NCI-H187 treated with DMSO at 0.1 percent for 48 hours (cell line): ENCODE measurements around the gene ACKR3.

Source experiments
- DNase-seq: peaks from one replicate; lab custom pipeline; 2025; lab: John Stamatoyannopoulos, UW

ACKR3 gene

DNA sequence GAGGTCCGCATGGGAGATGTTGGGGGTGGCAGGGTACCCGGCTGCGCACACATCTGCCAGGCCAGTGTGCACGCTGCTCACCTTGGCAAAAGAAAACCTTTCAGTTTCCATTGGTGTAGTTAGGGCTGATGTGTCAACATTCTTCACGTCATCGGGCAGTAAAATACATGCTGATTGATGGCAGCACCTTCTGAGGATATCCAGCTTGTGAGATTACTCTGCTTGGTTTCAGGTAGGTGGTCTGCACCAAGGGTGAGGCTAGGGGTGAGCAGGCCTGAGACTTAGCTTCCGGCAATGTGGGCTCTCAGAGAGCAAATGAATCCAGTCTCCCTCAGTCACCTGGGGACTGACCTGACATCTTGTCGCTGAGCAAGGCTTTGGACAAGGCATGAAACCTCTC lies 19.3 kb upstream of the ACKR3 start:
- DNase-seq: no peak

DNA sequence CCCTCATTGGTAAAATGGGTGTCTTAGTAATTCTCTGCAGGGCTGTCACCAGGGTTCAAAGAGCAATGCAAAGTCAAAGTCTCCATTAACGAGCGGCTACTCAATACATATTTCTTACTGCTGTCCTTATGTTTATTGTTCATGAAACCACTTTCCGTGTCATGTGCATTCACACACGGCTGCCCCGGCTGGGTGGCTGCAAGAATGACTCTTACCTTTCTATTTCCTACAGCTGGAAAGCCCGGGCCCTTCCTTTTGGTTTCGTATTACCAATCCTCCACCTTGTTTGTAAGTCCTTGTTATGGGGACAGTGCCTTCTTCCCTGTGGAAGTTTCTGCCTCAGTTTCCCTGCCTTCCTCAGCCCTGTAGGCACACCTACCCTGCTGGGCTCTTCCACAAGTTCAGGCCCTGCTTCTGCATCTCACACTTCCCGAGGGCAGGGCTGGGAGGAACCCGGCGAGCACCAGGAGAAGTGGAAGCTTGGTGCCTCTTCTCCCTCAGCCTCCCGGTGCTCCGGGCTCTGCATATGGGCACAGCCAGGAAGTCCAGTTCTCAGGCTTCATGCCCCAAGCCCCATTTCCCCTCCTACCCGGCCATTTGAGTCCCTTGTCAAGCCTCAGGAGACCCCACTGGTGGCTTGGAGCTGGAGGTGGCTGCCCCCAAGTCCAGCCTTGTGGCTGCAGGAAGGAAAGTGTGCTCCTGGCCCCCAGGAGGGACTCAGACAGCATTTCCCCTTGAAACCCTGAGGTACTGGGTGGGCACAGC lies 18.7 kb upstream of the ACKR3 start:
- no peak for DNase-seq

DNA sequence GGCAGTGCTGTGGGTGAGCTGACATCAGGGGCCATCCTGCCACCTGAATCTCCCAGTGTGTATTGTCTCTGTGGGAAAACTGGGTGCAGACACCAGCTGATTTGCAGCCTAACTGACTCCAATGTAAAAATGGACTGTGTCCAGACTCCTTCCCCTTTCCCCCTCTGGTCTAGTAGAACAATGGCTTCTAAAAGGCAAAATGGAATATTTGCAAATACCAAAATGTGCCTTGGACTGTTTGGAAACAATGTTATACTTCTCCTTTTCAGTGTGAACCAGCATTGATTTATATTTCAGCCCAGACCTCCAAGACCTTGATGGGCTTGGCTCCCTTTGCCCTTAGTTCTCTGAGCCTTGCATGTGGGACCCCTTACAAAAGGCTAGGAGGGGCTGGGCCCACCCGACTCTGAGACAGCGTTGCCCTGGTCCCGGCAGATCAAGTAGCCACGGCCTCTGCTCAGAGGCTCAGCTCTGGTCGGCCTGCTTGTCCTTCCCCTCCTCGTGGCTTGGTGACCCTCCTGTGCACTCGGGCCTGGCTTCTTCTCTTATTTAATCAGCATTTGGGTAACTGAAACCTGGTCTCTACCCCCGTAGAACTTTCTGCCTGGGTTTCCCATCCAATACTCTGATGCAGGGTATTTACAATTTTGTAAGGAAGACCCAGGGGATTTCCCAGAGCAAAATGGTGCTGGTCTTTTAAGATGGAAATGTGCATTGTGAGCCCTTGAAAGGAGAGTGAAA lies 18.0 kb upstream of the ACKR3 start:
- no peak for DNase-seq

DNA sequence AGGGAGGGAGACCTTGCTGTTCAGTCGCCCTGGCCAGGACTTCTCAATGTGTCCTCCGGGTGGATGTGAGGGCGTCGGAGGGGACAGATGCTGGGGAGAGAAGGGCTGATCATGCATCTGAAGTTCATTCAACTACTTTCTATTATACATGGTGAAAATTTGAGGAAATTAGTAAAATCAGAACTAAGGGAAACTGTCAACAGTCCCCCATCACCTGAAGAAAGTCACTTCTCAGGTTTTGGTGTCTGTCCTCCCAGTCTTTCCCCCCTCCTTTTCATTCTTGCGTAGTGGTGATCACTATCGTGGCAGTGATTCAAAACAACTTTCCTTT lies 17.4 kb upstream of the ACKR3 start:
- no peak for DNase-seq

DNA sequence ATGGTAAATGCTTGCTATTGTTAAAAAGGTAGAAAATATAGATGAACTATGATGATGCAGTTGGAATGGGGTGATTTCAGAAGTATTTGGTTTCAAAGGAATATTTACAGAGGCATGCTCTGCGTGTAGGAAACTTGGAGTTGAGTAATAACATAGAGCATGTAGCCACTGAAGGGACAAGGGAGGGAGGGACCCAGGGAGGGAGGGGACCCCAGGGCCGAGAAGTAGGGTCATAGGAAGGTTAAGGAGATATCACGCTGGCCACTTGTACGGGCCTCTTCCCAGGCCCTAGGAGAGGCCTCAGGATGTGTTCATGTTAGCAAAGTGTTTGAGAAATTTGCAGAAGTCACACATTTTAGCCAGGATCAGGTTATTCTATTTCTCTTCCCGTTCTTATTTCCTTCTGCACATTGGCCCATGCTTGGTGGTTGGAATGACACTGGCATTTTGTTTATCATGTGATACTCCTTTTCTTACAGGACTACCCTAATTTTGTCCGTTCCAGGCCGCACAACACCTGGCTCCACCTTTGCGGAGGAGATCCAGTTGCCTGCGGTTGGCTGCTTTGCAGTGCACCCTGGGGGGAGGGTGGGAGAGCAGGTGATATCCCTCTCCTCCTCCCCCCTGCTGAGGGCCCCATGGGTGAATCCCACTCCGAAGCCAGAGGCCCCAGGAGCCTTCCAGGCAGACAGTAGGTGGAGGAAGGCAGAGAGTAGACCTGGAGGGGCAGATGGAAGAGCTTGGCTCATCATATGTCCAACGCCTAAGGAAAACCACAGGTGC lies 16.9 kb upstream of the ACKR3 start:
- DNase-seq: no peak

DNA sequence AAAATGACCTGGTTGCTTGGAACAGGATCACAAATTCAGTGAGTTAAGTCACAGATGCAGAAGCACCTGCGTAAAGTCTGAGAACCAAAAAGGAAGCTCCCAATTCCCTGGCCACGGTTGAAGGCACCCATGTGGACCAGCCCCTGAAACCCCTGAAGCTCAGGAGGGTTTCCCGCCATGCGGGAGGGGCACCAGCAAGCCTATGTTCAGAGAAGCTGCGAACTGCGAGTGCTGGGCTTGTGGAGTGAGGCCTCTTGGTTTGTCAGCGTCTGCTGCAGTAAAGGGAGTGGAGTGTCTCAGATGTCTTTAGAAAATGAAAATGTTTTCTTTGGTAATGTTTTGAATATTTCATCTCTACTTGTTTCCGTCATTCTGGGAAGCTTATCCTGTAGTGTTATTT lies 16.1 kb upstream of the ACKR3 start:
- DNase-seq: no peak

DNA sequence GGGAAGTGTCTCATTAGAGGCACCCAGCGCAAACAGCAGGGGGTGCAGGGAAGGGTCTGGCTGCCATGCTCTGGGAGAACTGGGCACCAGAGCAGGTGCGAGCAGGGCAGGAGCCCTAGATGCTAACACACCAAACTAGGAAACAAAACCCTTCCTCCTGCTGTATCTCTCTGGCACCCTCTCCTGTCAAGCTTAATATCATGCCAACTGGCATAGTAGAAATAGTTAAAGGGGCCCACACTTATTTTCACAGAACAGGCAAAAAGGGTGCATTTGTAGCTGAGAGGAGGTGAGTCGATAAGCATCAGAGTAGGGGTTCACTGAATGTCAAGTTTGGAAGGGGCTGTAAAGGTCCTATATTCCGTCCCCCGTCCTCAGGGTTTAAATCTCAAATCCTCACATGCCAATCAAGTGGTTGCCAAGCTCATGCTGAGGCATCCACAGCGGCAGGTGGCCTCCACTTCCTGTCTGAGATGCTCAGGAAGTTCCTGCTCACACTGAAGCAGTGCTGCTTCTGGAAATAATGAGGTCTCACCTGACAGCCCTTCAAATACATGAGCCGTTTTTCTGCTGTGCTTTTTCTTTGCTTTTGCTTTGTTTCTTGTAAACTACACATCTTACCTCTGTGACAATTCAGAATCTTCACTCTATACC lies 14.9 kb upstream of the ACKR3 start:
- DNase-seq: no peak

DNA sequence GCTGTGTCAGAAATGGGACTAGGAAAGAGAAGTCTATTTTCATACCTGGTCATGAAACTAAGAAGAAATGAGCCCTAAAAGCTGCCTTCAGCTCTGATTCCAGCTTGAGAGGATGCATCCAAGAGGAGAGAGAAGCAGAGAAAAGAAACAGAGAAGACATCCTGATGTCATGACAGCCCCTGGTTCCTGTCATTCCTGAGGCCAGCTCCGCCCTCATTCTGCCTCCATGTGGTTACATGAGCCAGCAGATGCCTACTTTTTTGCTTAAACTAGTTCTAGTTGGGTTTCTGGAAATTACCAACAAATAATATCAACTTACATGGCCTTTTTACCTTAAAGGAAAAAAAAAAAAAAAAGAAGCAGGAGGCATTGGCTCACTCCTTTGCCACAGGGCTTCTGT lies 14.1 kb upstream of the ACKR3 start:
- no peak for DNase-seq

DNA sequence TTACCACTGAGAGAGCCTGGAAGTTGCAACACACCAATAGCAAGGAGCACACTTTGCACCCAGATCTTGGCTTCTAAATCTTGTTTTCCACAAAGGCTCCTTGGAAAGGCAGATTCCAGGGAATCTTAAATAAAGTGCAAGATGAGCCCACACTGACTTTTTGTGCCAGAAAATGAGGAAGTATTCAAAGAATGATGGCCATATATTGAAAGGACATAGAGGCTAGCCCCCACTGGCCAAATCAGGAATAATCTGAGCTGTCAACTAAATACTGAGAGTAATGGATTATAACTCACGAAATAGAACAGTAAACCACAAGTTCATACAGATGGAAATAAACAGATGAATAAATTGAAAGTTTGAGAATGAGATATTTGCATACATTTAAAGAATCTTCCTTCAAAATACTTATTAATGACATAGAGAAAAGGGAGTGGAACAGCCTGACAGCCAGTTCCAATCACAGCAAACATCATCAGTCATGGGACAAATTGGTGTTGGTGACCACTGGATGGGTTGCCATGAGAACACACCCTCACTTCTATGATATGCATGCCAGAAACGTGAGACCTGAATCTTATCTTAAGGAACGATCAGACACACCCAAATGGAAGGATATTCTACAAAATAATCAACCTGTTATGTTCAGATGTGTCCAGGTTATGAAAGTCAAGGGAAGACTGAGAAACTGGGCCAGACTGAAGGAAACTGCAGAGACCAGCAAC lies 12.2 kb upstream of the ACKR3 start:
- no peak for DNase-seq

DNA sequence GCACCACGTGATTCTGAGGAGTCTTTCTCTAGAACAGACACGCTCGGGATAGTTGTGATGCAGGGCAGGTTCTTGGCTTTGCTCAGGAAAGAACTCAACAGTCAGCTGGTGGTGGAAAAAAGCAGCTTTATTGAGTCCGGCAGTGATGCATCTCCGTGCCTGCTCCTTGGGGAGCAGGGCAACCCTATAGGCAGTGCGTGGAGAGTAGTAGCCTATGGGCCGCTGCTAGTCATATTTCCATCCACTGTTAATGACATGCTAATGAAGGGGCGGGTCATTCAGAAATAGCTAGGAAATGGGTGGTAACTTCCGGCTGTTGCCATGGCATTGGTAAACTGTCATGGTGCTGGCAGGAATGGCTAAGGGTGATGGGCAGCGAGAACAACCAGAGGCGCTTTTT lies 11.6 kb upstream of the ACKR3 start:
- no peak for DNase-seq

DNA sequence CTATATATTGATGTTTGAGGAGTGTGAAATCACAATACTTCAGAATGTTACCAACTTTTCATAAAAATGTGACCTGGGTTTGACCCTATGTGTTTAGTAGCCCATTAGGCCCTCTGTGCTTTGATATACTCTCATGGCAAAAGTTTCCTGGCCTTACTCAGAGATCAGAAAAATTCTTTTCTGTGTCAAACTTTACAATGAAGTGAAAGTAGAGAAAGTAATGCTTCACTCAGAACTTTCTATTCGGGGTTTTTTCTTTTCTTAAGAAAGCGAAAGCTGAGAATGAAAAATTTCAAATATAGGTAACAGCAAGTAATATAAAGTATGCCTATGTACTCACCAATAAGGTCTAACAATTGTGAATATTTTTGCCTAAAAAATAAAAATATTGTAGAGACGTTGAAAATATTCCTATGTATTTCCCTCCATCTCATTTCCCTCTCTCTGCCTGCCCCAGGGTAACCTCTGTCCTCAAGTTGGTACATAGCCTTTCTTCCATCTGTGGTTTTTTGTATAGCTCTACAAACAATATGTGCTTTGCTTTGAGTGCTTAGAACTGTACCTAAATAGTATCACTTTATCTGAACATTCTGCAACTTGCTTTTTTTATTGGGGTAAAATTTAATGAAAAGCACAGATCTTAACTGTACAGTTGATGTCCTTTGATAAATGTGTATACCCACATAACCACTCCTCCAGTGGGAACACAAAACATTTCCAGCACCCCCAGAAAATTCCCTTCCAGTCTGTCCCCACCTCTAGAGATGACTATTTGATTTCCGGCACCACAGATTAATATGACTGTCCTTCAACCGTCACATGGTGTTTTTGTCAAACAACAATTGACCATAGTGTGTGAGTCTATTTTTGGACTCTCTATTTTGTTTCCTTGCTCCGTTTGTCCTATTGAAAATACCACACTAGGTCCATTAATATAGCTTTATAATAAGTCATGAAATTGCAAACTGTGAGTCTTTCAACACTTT lies 10.3 kb upstream of the ACKR3 start:
- no peak for DNase-seq

DNA sequence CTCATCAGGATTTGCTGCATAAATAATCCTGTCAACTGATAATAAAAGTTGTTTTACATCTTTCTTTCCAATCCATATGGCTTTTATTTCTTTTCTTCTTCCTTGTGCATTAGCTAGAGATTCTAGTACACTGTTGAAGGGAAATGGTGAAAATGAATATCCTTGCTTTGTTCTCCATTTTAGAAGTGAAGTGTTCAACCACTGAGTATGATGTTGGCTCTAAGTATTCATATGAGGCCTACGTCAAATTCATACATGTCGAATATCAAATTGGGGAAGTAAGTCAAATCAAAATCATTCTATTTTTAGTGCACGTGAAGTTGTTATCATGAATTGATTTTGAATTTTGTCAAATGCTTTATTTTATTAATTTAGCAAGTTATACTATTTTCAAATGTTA lies 7.8 kb upstream of the ACKR3 start:
- no peak for DNase-seq

DNA sequence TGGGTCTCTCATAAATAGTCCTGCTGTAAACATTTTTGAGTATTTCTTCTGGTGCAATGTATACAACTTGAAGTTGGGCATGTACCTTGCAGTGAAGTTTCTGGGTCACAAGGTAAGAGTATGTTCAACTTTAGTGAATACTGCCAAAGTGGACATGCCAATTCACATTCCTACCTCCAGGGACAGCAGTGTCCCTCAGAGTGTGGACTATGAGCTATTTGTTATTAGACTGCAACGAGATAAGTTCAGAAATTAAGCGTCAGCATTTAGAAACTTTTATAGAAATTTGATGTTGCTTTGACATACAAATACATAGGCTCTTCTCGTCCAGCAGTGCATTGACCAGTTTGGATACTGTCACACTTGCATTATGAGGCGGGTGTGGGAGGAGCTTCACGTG lies 7.2 kb upstream of the ACKR3 start:
- no peak for DNase-seq

DNA sequence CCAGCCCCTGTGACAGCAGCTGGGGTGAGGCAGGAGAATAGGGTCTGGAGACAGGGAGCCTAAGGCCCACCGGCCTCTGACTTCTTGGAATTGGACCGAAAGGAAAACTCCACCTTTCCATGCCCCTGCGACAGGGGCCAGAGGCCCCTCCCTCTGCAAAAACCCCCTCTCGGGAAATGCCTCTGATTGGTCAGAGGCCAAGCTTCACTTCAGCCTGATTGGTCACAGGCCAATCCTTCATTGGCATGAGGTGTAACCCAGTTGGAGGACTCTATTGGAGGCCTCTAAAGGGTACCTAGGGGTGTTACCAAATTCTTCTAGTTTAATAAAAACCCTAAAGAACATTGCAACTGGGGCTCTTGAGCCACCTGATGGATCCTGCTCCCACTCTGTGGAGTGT lies 5.7 kb upstream of the ACKR3 start:
- no peak for DNase-seq

DNA sequence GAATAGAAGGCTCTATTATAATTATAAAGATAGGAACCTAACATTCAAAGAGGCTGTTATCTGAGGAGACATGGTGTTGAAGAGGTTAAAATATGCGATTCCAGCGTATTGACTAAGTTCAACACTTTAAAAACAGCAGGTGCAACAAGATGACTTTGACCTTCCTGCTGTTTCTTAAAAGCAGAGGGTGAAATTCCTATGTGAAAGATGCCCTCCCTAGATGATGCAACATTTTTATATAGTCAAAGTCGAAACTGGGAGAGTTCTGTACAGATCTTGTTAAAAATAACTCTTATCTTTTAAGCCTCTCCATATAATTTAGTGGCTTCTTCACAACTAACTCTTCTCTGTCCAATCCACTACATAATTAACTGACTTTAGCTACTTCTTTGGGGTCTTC lies 4.4 kb upstream of the ACKR3 start:
- no peak for DNase-seq

DNA sequence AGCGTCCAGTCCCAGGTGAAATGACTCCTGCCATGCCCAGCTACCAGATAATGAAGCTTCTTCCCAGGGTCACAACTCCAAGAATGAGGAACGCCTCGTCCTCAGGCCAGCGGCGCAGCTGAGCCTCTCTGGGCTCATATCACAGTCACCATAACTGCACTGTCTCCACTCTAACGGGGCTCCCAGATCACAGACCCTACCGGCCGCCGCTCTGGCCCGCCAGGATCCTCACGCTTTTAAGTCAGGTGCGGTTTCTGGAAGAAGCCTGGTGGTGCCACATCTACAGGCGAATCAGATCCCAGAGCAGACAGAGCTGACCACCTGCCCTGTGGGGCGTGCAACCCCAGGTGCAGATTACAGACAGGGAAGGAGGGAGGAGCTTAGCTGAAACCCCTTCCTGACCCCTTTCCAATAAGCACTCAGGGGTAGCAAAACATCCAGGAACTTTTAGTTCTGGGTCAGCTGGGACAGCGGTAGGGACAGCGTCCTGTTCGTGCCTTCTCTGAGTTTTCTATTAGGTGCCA lies 3.7 kb upstream of the ACKR3 start:
- no peak for DNase-seq

DNA sequence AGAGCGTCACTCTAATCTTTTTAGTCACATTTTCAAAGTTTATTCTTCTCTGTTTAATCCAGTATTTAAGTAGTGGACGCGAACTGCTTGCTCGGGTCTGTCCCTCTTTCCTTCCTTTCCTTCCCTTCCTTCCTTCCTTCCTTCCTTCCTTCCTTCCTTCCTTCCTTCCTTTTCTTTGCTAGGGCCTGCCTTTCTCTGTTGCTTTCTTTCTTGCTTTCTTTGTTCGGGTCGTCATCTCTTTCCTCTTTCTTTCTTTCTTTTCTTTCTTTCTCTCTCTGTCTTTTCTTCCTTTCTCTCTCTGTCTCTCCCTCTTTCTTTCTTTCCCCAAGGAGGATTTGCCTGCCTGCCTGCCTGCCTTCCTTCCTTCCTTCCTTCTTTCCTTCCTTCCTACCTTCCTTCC lies 3.0 kb upstream of the ACKR3 start:
- no peak for DNase-seq

DNA sequence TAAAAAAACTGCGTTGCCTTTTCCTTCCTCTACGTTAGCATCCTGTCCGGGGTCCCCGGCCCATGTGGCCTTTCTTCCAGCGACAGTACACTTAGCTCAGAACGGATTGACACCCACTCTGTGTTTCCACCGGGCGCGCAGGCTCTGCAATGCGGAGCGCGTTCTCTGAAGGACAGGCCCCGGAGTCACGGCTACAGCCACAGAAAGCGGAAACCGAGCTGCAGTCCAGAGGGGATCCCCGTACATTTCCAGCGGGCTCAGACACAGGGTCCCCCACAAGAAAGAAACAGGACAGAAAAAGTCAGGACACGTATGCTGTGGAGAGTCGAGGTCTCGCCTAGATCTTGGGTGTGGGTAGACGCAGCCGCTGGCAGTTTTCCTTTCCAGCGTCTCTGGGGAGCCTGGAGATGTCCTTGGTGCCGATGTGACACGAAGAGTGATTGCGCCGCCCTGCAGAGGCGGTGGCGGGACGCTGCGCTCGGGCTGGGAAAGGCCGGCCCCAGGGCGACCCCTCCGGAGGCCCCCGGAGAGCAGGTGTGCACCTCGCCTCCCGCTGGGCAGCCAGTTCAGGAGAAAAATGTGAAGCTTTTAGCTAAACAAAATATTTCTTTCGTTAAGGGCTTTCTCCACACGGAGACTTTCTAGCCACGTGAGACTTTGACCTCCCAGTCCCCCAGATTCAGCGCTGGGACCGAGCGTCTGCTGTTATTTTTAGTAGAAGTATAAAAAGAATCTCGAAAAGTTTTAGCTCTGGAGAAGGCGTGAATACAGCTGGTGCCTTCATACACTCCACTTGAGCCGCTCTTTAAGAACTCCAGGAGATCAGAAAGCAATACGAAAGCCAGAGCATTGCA lies 1.3 kb upstream of the ACKR3 start:
- DNase-seq: no peak

DNA sequence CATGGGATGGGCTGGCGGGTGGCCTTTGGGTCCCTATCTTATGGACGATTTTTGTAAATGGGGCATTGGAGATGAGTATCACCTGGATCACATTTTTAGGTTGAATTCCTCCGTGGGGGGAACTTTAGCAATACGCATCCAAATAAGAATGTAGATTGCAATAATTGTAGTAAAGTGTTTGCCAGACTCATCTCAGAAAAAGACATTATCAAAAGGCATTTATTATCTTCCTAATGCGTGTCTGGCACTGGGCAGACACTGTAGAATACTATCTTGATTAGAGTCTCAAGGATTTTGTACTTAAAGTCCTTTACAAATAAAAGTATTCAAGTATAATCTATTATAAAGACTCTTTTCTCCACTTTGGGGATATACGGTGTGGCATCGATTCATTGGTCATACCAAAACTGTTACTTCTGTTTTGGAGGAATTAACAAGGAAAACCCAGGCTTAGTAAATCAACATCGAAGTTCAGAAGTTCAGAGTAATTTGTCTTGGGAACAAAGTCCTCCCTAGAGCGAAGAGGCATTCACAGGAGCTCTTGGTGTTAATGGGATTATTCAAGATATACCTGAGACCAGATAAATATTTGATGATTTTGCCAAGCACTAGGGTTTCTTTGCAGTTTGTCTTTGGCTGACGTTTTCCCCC lies 578 bp upstream of the ACKR3 start:
- DNase-seq: no peak
